Mesenteric fat pad (tissue), 1 donor: ENCODE measurements around the gene UNC13A. TPM values are rescaled to one million over a fixed set of nuclear protein-coding genes. Genes with fewer than 3 reads are reported as not detected.

Source experiments
- total RNA-seq: library from RNA; stranded (reverse); fragmentation: NEBNext Ultra II Directional; extraction: Animal tissue kit (Norgen Biotek cat#: 25700); gene quantifications from one replicate; pipeline ENCODE4 v1.2.1, GENCODE V29; 2021
- donor health status: DM: yes; HTN: yes; CAD: no.

Gene UNC13A
- total RNA-seq, 1 donor from 2014 or later: 0.10 TPM

Other genes with a start within 250 kb of the UNC13A start
- gene TMEM221, start 239.7 kb downstream of the UNC13A start, total RNA-seq: not detected
- gene NXNL1, start 227.4 kb downstream of the UNC13A start, total RNA-seq: 1.3 TPM
- 36.5 TPM for gene SLC27A1, start 217.8 kb downstream of the UNC13A start, total RNA-seq
- 66.9 TPM for gene PGLS, start 176.7 kb downstream of the UNC13A start, total RNA-seq
- 117 TPM for gene COLGALT1, start 132.7 kb downstream of the UNC13A start, total RNA-seq
- gene MAP1S, start 31.1 kb upstream of the UNC13A start, total RNA-seq: 71.1 TPM
- 2.6 TPM for gene FCHO1, start 63.1 kb upstream of the UNC13A start, total RNA-seq
- gene B3GNT3, start 106.8 kb upstream of the UNC13A start, total RNA-seq: 0.32 TPM
- gene INSL3, start 133.2 kb upstream of the UNC13A start, total RNA-seq: 0.61 TPM
- gene JAK3, start 159.6 kb upstream of the UNC13A start, total RNA-seq: 20.1 TPM
- 1,467 TPM for gene RPL18A, start 171.6 kb upstream of the UNC13A start, total RNA-seq
- 0.22 TPM for gene SLC5A5, start 183.6 kb upstream of the UNC13A start, total RNA-seq
- gene CCDC124, start 244.7 kb upstream of the UNC13A start, total RNA-seq: 78.9 TPM